Ascending aorta (tissue), 2 donors: ENCODE measurements around the gene ETDB. TPM values are rescaled to one million over a fixed set of nuclear protein-coding genes. Genes with fewer than 3 reads are reported as not detected.

Experiments
- DNase-seq, 2 donors: peaks; one replicate each; pipeline ENCODE4 v3.0.0-alpha.2; 2019; ENCODE audit warnings: low spot score in 2 of 2
- H3K27ac ChIP-seq, 2 donors: fragments of 200-600 bp; sonication (generic); one replicate each; pipeline ENCODE4 v1.5.1; 2016 to 2017; ENCODE audit warnings: mild to moderate bottlenecking in 1 of 2
- H3K27me3 ChIP-seq: fragments of 200-600 bp; sonication (generic); one replicate; pipeline ENCODE4 v1.5.1; 2017
- H3K36me3 ChIP-seq, 2 donors: fragments of 200-600 bp; sonication (generic); one replicate each; pipeline ENCODE4 v1.5.1; 2016
- H3K4me1 ChIP-seq, 2 donors: fragments of 200-600 bp; sonication (generic); one replicate each; pipeline ENCODE4 v1.5.1; 2016 to 2017; ENCODE audit warnings: mild to moderate bottlenecking in 1 of 2
- H3K4me3 ChIP-seq, 2 donors: fragments of 200-600 bp; sonication (generic); one replicate each; pipeline ENCODE4 v1.5.1; 2016 to 2017; ENCODE audit warnings: mild to moderate bottlenecking in 1 of 2
- H3K9me3 ChIP-seq, 2 donors: fragments of 200-600 bp; sonication (generic); one replicate each; pipeline ENCODE4 v1.5.1; 2016
- CTCF ChIP-seq, 3 experiments: fragments of 200-600 bp in 2 of 3; fragments of 450-650 bp in 1 of 3; sonication (generic) in 2 of 3; IDR thresholded peaks; one replicate each; pipeline ENCODE4 v1.5.1; 2016 to 2019; ENCODE audit warnings: antibody characterized with exemption in 3 of 3, mild to moderate bottlenecking in 1 of 3, moderate library complexity in 1 of 3
- intact Hi-C: fragments of 100-400 bp; cut with DNase I; formaldehyde crosslinking; loops from one replicate; pipeline ENCODE4 v1.15.1; 2023
- total RNA-seq: library from RNA; depleted of rRNA; stranded (reverse); fragments of >200 nt; gene quantifications from one replicate; pipeline ENCODE4 v1.1.0, GENCODE V29; 2016

ETDB gene
- total RNA-seq, 1 donor from 2014 or later: not detected

DNA sequence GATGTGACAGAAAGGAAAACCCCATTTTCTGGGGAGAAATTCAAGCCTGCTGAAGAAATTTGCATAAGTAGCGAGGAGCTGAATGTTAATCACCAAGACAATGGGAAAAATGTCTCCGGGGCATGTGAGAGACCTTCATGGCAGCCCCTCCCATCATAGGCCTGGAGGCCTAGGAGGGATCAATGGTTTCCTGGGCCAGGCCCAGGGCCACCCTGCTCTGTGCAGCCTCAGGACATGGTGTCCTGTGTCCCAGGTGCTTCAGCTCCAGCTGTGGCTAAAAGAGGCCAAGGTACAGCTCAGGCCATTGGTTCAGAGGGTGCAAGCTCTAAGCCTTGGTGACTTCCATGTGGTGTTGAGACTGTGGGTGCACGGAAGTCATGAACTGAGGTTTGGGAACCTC lies 31.2 kb downstream of the ETDB start:
- no peak for TF ChIP-seq CTCF (IDR thresholded peaks at IDR 0.05)
- Histone ChIP-seq H3K4me3 (no peak overlapping the region), H3K27me3 (no peaks in the 10 kb centered on the region), H3K27ac (no peak overlapping the region), H3K36me3 (no peaks in the 10 kb centered on the region), H3K4me1 (no peaks in the 10 kb centered on the region), H3K9me3 (no peaks in the 10 kb centered on the region)
- no peak for DNase-seq
- intact Hi-C loops: loop anchor here (5.0 kb wide), 1 partner anchor 122 kb away; no protein-coding TSS in a partner anchor

DNA sequence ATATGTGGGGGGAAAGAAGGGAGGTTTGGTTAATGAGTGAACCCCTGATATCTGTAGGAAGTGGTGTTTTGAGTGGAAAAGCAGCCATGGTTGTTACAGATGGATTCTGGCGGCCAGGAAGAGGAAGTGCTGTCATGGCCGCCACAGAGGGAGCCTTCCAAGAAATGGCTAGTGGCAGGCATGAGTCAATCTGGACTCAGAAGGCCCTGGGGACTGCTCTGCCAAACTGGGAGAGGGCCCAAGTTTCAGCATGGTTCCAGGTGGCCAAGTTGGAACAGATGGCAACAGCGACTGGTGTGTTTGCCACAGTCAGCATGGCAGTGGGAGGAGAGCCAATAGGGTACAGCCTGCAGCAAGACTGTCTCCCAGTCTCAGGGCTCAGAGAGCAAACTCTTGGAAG lies 32.5 kb downstream of the ETDB start:
- no peak overlapping the region for H3K4me3 ChIP-seq
- intact Hi-C loops: loop anchor here (5.0 kb wide), 1 partner anchor 121 kb away; no protein-coding TSS in a partner anchor
- no peak overlapping the region for H3K27ac ChIP-seq
- H3K27me3 ChIP-seq: no peaks in the 10 kb centered on the region
- no peaks in the 10 kb centered on the region for H3K36me3 ChIP-seq
- H3K4me1 ChIP-seq: no peaks in the 10 kb centered on the region
- DNase-seq: no peak
- no peaks in the 10 kb centered on the region for H3K9me3 ChIP-seq
- no peak for TF ChIP-seq CTCF (IDR thresholded peaks at IDR 0.05)

DNA sequence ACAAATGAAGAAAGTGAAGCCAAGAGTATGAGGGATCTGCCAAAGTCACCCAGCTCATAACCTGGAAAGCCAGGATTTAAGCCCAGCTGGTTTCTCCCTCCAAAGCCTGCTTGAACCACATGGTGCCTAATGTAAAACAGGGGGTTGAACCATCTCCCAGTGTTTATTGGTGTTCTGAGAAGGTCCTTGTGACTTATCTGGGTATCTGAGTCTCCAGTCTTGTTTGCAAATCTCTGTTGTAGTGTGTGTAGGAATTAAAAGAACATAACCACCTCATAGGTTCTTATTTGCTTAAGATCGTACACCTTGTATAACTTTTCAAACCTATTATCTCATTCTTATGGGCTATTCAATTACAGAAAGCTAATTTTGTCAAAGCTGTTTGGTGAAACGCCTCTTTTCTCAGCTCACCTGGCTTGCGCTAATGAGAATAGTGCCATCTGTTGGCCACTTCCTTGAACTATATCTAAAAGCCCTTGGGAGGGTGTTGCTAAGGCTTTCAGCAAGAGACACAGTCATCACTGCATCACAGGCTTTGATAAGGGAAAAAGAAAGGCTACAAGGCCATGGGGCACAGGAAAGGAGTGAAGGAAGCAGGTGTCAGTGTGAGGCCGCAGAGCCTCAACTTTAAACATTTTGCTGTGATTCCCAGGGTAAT lies 34.0 kb downstream of the ETDB start:
- intact Hi-C loops: loop anchor here (5.0 kb wide), 1 partner anchor 119 kb away; no protein-coding TSS in a partner anchor
- H3K9me3 ChIP-seq: no peaks in the 10 kb centered on the region
- no peak overlapping the region for H3K27ac ChIP-seq
- H3K36me3 ChIP-seq: no peaks in the 10 kb centered on the region
- H3K4me1 ChIP-seq: no peaks in the 10 kb centered on the region
- no peak for DNase-seq
- no peak overlapping the region for H3K4me3 ChIP-seq
- TF ChIP-seq CTCF (IDR thresholded peaks at IDR 0.05): peak; percentile 26 to 61 (median 56)
- no peaks in the 10 kb centered on the region for H3K27me3 ChIP-seq

DNA sequence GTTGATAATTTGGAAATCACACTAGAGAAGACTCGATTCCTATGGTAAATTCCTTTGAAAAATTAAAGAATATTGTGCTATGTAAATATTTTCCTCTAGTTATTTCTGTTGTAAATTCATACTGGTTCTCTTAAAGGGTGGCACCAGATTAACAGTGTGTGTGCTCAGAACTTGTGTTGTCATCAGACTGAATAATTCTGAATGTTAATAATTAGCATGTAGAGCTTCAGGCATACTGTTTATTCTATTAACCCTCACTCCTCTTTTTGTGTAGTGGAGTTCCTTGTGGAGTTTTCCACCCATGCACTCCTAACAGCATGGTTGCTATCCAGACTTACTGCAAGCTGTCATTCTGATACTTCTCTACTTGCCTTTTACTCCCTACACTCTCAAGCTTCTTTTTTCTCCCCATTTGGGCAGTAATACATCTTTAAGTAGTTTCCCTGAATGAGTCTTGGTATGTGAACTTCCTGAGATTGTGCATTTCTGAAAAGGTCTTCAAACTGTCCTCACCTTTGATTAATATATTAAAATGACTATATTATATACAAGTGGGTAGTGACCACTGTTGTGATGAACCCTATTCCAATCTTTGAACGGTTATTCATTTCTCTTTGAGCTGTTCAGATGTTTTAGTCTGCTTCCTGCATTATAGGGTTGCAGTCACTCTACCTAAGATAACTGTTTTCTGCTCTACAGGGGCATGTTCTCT lies 38.5 kb downstream of the ETDB start:
- Histone ChIP-seq H3K27ac (no peak overlapping the region), H3K4me3 (no peak overlapping the region), H3K4me1 (no peaks in the 10 kb centered on the region), H3K36me3 (no peaks in the 10 kb centered on the region), H3K9me3 (no peaks in the 10 kb centered on the region), H3K27me3 (no peaks in the 10 kb centered on the region)
- no peak for TF ChIP-seq CTCF (IDR thresholded peaks at IDR 0.05)
- DNase-seq: no peak
- intact Hi-C loops: no loop called here

Other genes starting within 250 kb of the ETDB start
- 6.4 TPM for gene MOSPD1, start 205.3 kb downstream of the ETDB start, total RNA-seq
- 11.7 TPM for gene SMIM10, start 129.5 kb downstream of the ETDB start, total RNA-seq
- 25.5 TPM for gene RTL8B, start 98.0 kb downstream of the ETDB start, total RNA-seq
- gene RTL8C, start 88.2 kb downstream of the ETDB start, total RNA-seq: 96.7 TPM
- 31.5 TPM for gene RTL8A, start 68.4 kb downstream of the ETDB start, total RNA-seq
- 3.9 TPM for gene SMIM10L2B, start 21.8 kb downstream of the ETDB start, total RNA-seq
- not detected for gene CT55, start 50.9 kb upstream of the ETDB start, total RNA-seq
- not detected for gene ETDA, start 131.5 kb upstream of the ETDB start, total RNA-seq
- not detected for gene ETDC, start 189.0 kb upstream of the ETDB start, total RNA-seq
- gene ZNF75D, start 223.6 kb upstream of the ETDB start, total RNA-seq: 4.0 TPM
- gene ZNF449, start 224.3 kb upstream of the ETDB start, total RNA-seq: 4.0 TPM